ENCODE measurements around the gene FAM174B.
"Not testable (repeated sequence)": the region's sequence is repeated elsewhere in the genome, so short reads cannot be mapped to it uniquely, and the experiment has no call there.

The FAM174B gene

DNA sequence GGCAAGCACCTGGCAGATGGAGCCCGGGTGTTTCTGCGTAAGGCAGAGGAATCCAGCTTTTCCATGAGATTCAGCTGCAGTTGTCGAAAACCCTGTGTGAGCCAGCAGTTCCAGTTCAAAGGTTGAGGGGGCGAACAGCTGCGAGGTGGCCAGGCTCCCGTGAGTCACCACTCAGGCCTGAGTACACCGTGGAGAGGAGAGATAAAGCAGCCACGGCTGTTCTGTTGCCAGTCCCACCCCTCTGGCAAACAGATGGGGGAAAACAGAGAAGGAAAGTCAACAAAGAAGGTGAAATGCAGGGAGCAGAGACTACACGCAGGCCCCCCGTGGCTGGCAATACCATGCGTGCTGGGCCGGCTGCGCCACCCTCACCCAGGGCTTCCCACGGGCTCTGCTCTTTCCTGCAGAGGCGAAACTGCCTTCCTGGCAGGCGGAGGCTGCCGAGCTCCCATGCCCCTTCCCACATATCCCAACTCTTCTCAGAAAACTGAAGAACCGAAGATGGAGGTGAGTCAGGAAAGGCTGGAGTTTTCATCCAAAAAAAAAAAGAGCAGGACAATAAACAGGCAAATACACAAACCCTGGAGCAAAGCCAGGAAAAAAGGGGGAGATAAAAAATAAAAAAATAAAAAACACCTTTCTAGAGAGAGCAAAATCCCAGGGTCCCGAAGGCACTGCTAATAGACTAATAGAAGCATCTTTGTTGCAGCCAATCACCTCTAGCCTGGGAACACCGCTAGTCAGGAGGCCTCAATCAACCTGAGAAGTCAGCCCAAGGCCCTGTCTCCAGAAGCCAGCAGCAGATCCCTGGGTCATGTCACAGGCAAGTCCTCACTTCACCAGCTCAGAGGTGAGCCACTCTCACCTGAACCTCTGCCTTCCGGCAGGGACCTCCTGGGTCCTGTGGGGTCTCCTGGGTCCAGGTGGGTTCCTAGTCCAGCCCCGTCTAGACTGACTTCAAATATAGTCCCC is 37.7 kb downstream of the FAM174B start:
- DNase-seq = peak; percentile 70

DNA sequence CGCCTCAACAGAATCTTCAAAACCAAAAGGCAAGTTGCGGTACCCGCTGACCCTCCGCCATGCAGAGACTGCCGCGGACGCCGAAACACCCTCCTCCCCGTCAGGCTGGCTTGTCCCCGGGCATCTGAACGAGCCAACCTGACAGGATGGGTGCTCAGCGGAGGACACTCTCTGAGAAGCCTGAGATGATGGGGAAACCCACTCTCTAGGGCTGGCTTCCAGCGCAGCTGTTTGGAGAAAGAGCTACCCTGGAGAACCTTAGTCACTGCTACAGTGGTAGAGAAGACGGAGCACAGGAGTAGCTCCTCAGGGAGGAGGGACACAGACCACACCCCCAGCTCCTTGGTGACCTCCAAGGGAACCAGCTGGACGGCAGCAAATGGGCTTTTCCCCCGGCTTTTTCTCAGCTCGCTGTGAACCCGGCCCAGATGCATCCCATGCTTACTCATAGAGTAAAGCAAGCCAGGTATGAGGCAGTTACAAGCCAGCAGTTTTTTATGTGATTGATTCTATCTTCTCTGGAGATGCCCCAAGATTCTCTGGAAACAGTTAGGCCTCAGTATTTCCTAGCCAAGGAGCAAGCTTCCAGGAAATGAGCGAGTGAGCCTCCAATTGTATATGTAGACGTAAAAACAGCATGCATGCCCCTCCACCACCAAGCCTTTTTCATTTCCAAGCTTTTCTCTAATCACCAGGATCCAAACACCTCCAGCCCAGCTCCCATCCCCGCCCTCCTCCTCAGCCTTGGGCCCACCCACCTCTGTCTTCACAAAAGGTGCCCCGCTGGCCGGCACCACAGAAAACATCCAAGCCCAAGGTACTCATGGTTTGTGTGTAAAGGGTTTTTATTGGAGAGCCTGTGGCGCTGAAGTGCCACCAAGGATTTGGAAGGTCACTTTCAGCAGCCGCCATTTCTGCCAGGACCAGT is 38.7 kb downstream of the FAM174B start:
- no peak for DNase-seq

DNA sequence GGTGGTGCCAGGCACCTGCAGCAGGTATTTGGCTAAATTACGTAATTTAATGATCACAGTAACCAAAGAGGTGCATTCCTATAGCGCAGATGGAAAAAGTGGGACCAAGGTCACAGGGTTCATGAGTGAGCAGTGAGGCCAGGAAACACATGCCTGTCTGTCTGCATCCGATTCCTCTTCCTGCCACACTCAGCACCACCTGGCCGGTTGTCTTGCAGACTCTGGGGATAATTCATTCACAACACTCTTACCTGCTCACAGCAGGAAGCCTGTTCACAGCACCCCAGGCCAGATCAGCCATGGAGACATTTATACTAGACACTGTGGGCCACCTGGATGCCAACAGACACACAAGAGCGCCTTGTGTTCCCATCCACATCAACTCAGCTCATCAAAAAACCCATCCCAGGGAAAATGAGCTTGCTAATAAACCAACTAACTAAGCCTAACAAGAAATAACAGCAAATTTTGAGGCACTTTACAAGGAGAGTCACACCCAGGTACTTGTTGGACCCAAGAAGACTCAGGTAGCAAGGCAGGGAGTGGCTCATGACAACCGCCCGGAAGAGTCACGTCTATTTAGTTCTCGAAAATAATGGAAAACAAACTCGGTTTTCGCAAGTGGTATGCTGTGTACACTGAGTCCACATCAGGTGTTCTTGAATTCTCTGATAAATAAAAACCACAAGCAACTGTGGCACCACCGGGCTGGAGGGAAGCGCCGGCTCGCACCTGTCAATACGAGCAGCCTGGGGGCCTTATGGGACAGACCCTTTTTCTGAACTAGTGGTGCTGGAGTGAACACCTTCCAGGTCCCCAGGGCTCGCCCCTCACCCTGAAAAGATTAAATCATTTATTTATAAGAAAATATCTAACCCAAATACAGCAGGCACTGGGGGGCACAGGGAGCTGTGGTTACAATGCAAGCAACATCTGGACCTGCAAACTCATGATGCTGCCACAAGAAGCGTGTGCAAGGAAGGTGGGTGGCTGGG is 40.5 kb downstream of the FAM174B start:
- DNase-seq = no peak

DNA sequence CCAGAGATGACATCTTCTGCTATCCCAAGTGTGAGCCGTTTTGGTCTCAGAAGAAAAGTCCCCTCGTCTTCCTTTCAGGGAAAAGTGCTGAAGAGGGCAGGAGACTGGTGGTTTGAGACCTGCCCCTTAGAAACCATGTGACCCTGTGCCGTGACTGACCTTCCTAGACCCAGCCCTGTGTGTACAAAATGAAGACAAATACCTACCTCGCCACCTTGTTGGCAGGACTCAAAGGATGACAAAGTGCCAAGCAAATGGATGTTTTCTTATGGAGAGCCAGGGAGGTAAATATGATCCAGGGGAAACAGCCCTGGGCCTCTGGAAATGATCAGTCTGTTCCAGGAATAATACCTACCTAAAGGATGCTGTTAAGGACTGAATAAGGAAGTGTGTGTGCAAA is 41.3 kb downstream of the FAM174B start:
- DNase-seq = no peak

DNA sequence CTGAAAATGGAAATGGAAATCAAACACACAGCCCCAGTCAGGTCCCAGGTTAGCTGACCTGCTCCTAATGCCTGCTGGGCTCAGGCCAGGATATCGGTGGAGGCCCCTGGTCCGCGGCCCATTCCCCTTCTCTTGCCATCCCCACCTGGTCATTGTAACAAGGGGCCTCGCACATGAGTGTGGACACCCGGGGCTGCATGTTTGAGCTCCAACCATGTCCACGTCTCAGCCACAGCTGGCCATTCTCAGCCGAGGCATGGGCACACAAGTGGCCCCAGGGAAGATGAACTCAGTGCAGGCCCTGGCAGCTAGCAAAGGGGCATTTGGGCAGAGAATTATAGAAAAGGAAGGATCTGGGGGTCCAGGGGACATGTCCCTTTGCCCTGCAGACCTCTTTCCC is 41.7 kb downstream of the FAM174B start:
- DNase-seq = no peak

DNA sequence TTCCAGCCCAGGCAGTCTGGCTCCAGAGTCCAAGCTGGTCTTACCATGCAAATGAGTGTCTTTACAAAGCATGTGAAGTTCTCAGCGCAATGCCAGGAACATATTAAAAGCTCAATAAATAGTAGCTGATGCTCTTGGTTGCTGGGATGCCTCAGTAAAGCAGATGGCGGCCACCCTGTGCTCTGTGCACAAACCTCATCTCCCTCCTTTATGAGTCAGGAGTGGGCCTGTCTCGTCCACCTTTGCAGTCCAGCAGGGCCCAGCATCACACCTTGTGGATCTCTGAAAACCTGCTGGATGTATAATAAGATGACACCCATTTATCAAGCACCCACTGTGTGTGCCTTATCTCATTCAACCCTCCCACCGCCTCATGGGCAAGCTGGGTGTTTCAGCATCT is 42.7 kb downstream of the FAM174B start:
- no peak for DNase-seq

DNA sequence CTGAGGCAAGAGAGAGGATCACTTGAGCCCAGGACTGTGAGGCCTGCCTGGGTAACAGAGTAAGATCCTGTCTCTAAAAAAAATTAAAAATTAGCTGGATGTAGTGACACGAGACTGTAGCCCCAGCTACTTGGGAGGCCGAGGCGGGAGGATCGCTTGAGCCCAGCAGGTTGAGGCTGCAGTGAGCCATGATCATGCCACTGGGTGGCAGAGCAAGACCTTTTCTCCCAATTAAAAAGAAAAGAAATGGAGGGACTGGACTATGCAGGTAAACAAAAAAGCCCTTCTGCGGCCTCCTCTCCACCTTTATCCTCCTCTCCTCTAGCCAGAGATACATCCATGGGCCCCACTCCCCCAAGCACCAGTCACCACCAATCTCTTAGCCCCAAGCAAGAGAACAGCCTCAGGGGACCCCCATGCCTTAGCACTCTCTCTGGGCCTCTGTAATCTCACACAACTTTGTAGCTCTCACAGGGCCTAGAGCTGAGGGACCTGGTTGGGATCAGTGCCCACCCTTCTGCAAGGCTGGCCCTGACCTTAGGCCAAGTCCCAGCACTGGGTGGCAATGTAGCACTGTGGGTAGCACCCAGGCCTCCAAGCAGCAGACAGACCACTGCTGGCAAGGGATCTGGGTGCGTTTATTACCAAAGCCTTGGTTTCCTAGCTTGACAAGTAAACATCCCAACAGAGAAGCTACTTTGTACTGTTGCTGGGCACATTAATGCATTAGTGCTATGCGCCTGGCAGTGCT is 43.4 kb downstream of the FAM174B start:
- DNase-seq = no peak

DNA sequence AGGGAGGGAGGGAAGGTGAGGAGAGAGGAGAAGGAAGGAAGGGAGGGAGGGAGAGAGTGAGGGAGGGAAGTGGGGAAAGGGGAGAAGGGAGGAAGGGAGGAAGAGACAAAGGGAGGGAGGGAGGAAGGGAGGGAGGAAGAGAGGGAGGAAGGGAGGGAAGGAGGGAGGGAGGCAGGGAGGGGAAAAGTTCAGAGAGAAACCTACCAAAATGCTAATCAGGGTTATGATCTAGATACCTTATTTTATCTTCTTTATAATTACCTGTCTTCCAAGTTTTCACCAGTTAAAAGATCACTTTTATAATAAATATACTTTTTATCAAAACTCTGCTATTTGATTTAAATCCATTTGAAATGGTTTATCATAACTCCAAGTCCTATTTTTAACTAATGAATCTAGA is 44.4 kb downstream of the FAM174B start:
- DNase-seq = no peak

DNA sequence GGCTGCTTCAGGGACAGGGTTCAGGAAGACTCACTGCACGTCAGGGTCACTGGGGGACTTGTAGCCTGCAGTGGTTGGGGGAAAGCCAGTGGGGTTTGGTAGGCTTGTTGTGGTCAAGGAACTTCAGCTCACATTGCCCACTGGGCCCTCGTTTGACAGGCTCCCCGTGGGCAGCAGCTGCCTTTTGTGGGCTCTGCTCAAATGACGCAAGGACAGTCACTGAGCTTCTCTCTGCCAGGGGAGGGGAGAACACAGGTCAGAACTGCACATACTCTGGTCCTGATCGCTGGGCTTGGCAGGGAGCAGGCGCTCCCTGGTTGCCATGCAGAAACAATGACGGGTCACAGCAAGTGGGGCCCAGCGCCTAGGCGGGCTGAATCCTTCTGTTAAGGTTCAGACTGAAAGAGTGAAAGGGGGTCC is 45.5 kb downstream of the FAM174B start:
- DNase-seq = no peak

DNA sequence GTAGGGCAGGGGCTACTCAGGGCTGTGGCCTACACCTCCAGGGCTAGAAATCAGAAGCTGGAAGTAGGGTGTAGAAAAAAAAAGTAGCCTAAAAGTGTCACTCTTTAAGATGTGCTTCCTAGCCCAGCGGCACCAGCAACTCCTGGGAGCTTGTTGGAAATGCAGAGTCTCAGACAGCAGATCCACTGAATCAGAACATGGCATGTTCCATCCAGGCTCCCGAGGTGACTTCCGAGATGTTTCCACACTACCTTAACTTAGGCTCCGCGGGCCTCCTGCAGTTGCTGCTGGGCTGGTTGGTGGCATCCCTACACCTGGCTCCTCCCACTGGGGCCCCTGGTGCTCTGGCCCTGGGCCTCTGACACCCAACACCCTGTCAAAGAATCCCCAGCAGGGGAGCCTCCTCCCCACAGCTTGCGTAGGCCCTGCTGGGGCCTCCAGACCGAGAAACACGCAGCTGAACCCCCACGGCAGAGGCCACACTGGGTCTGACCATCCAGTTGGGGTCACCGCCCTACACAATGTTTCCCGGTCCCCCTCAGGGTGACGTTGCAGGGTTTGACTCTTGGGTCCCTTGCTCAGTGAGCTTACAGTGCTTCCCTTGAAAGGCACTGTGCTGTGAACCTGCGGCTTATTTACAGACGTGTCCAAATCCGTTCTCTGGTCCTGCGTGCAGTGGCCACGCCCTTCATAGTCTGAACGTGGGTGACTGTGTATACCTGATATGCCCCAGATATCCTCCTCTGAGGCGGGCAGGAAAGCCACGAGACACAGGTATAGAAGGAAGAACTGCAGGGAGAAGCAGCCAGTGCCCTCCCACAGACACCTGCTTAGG is 46.5 kb downstream of the FAM174B start:
- no peak for DNase-seq

DNA sequence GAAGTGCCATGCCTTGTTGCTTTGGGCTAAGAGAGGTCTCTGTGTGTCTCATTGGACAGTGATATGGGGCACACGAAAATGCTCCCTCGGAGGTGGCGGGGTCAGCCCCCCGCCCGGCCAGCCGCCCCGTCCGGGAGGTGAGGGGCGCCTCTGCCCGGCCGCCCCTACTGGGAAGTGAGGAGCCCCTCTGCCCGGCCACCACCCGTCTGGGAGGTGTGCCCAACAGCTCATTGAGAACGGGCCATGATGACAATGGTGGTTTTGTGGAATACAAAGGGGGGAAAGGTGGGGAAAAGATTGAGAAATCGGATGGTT is 48.8 kb downstream of the FAM174B start:
- DNase-seq = not testable (repeated sequence)

DNA sequence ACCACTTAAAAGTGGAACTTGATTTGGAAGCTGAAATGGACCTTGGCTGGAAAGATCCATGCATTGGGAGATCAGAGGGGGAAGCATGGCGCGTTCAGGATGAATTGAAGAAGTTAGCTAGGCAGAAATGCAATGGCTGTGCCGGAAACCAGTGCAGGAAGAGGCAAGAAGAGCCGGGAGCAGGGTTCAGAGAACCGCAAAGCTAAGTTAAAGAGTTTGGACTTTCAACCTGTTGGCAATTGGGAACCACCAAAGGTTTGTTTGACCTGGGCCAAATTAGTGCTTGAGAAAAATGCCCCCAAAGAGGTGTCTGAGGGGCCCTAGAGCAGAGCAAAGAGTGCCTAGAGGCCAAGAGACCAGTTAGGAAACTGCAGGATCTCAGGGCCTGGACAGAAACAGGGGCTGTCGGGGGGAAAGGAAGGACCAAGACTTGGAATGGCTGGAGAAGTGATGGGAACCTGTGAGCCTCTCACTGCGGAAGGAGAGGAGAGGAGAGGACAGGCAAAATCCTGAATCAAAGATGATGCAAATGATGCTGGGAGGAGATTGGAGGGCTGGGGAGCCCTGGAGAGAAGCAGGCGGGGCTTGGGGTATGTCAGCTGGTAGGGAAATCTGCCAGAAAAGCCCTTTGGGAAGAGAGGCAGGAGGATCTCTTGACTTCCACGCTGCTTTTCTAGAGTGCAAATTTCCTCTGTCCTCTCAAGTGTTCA is 49.3 kb downstream of the FAM174B start:
- DNase-seq = no peak

DNA sequence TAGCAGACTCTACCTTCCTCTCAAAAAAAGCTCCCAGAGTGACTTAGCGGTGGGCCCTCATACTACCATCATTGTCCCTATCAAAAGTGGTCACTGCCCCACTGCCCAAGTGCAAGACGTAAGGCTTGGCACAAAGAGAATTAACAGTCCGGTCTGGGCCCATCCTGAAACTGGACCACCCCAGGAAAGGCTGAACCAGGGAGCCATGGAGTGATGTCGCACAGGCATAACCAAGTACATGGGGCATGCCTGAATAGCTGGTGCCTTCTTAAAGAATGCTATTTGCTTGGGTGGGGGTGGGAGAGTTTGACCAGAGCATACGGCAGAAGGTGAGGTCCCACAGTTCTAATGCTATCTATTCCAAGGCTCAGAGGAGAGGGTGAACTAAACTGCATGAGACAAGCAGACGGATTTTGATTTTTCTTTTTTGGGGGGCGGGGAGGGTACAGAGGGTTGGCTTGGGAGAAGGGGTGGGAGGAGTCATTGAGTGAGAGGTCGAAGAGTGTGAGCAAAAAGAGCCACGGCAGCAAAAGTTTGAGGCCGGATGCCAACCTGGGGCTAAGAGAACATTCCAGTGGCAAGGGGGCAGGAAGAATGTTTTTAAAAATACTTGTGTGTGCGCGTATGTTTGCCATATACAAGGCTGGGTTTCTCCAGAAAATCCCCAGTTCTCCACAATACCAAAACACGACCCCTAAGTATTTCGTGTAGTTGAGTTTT is 50.2 kb downstream of the FAM174B start:
- DNase-seq = no peak

DNA sequence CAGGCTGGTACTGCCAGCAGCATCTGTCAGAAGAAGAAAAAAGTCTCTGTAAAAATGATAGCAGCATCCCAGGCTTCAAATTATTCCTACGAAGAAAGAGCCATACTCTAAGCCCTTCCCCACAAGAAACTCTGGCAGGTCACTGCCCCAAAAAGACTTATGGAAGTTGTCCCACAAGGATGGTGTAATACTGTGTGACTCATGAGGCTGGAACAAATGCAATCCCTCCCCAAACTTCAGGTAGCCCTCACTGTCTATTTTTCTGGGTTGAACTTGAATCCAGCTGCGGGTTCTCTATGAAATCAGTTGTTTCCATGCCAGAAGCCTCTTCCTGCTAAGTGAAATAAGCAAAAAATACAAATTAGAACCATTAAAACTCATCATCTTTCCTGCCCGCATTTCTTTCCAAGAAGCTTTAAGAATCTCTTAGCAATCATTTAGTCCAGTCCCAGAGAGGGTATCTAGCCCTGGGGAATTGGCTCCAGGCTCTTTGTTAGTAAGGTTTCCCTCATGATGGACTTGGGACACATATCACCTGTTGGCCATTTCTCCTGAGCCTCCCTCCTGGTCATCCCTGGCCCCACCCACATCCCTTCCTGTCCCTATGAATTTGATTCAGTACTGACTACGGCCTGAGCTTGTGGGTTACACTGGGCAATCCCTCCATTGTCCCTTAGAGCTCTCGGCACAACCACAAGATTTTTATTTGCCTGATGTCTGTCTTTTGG is 51.7 kb downstream of the FAM174B start:
- DNase-seq = no peak

DNA sequence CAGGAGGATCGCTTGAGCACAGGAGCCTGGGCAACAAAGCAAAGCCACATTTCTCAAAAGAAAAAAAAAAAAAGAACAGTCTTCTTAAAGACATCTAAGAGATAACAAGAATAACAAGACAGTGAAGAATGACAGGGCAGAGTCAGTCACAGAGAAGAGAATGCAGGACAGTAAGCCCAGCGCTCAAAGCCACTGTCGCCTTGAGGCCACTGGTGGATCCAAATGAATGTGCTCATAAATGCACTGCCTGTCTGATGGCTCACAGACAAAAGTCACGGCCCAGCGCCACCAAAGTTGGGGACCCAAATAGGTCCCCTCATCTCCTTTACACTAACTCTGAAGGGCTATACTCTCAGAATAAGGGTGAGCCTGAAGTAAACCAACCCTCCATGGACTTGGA is 52.3 kb downstream of the FAM174B start:
- DNase-seq = no peak

DNA sequence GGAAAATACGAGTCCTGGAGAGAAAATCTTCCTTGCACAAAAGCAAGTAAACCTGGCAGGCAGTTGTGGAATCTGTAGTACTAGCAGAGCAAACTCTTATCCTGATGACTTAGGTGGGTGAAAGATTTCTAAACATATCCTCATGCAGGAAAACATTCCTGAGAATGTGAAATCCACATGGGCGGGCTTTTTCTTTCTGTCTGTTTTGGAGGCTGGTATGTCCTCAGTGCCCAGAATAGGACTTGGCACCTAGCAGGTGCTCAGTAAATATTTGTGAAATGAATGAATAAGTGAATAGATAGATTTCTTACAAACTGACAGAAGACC is 53.3 kb downstream of the FAM174B start:
- no peak for DNase-seq

DNA sequence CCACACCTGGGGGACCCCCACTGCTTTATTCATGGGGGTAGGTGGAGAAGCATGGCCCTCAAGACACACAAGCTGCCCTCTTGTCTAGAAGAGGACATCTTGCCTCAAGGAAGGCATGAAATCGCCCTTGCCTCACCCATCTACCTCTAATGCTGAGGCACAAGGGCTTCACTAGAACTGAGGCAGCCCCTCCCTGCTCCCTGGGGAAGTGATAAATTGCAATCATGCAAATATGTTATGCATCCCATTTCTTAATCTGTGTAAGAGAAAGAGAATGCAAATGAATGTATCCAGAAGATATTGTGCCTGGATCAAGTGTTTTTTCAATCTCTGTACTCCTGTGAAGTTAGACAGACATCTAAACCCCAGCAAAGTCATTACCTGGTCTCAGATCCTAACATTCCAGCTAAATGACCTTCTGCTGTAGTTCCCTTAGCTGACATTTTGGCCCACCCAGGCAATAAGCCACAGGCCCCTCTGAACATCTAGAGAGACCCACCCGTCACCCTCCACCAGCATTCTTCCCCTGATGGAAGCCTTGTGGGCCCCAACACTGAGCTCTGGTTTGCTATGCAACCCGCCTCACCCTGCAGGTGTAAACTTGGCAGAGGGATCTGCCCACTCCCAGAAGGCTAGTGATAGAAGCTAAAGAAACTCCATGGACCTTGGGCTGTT is 53.8 kb downstream of the FAM174B start:
- no peak for DNase-seq

DNA sequence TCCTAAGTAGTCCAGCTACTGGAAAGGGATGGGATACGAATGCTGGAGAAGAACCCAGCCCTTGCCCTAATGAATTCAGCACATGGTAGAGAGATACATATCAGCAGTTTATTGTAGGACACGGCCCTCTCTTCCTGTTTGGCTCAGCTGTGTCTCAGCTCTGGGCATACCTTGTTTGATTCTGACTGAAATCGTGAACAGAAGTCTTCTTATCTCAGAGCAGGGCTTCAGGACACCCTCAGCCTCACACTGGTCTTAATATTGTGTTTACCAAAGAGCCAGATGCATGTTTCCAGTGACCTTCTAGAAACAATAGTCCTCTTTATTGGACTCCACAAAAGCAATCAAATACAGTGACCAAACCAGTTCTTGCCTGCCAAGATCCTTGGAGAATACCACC is 54.7 kb downstream of the FAM174B start:
- DNase-seq = no peak
